D341Med (cell line): ENCODE measurements around the gene WRAP73.

Source experiments
- DNase-seq: peaks from one replicate; pipeline ENCODE4 v3.0.0; 2012; ENCODE audit warnings: low spot score

WRAP73 gene

GRCh38 chr1:3681898-3682806 is 32.2 kb upstream of the WRAP73 start:
- DNase-seq, result no peak

DNA sequence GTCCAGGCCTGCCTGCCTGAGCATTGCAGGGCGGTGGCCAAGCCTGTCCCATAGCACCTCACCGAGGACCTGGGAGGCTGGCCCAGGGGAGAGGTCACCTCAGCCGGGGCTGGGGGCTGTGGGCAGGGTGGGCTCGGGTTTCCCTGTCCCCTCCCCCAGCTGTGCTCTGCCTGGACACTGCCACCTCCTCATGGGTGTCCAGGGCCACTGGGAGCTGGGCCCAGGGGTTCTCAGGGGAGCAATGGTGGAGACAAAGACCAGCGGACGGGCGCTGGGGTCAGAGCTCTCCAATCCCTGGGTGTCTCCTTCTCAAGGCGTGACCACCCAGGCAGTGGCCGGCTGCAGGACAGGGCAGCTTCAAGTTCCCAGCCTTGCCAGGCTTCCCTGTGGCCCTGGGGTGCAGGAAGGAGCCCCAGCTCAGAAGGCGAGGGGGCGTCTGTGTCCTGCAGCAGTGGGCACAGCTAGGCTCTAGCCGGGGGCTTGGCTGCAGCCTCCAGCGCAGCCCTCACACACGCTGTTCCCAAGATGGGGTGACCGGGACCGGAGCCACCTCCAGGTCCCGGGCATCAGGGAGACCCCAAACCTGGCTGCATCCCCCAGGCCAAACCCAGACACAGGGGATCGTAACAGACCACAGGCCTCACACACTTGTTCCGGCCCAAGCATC is 31.5 kb upstream of the WRAP73 start:
- DNase-seq, result no peak

- DNase-seq, result no peak
These were observed 30.8 kb upstream of the WRAP73 start for GRCh38 chr1:3680488-3681230.

DNA sequence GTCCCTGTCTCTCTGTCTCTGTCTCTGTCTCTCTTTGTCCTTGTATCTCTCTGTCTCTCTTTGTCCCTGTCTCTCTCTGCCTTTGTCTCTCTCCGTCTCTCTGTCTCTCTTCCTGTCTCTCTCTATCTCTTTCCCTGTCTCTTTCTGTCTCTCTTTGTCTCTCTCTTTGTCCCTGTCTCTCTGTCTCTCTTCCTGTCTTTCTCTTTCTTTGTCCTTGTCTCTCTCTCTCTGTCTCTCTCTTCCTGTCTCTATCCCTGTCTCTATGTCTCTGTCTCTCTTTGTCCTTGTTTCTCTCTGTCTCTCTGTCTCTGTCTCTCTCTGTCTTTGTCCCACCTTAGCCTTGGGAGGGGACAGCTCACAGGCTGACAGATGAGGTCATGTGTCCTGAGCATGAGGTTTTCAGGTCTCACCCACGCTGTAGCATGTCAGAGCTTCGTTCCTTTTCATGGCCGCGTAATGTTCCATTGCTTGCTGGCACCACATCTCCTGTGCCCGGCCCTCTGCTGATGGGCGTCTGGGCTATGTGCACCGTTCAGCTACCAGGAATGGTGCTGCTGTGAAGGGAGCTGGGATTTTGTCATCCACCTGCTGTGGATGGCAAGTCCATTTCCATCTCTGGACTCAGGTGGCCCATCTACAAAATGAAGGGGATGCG is 30.0 kb upstream of the WRAP73 start:
- no peak for DNase-seq

DNA sequence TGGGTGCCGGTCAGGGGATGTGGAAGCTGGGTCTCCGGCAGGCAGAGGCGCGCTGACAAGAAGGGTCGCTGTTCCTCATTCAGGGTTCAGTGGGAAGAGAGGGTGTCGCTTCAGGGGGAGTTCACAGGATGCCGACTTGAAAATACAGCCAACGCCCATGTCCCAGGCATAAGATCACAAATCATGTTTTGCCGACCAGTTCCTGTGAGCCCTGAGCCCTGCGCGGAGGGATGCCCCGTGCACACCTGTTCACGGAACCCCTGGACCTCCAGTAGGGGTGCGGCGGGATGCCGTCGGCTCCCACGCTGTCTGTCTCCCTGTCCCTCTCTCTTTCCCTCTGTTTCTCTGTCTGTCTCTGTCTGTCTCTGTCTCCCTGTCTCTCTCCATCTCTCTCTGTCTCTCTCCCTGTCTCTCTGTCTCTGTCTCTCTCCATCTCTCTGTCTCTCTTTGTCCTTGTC is 29.2 kb upstream of the WRAP73 start:
- no peak for DNase-seq

DNA sequence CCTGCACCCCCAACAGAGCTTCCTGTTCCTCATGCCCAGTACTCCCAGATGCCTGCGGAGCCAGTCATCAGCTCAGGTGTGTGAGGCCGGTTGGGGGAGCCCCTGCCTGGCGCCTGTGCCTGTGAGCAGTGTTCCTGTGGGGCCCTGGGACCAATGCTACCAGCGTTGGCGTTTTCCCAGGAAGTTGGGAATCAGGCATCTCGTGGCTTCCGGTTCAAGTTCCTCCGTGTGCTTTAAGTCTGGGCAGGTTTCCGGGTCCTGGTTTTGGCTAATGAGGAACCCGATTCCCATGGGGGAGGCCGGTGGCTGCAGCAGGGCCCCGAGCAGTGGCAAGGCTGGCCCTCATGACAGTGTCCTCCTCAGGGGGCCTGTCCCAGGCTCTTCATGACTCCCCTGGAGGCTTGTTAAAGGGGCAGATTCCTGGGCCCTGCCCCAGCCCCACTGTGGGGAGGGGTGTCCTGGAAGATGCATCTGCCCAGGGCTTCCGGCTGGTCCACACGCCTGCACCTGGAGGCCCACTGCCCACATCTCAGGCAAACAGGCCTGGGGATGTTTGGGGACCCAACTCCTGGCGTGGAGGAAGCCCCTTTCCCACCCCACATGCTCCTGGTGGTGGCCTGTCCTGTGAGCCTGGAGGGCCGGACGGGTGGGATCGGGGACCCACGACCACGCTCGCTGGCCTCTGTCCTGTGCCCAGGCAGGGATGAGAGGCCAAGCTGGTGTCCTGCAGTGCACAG is 28.6 kb upstream of the WRAP73 start:
- no peak for DNase-seq

DNA sequence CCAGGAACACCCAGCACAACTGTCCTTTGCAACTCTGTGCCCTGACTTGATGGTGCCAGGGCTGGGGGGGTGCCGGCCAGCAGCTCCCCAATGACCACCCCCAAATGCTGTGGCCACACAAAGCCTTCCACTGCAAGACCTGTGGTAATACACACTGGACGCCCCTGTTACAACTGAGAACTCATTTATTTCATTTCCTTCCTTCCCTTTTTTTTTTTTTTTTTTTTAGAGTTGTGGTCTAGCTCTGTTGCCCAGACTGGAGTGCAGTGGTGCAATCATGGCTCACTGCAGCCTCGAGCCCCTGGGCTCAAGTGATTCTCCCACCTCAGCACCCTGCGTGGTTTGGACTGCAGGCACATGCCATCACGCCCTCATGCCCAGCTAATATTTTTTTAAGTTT is 27.6 kb upstream of the WRAP73 start:
- no peak for DNase-seq

DNA sequence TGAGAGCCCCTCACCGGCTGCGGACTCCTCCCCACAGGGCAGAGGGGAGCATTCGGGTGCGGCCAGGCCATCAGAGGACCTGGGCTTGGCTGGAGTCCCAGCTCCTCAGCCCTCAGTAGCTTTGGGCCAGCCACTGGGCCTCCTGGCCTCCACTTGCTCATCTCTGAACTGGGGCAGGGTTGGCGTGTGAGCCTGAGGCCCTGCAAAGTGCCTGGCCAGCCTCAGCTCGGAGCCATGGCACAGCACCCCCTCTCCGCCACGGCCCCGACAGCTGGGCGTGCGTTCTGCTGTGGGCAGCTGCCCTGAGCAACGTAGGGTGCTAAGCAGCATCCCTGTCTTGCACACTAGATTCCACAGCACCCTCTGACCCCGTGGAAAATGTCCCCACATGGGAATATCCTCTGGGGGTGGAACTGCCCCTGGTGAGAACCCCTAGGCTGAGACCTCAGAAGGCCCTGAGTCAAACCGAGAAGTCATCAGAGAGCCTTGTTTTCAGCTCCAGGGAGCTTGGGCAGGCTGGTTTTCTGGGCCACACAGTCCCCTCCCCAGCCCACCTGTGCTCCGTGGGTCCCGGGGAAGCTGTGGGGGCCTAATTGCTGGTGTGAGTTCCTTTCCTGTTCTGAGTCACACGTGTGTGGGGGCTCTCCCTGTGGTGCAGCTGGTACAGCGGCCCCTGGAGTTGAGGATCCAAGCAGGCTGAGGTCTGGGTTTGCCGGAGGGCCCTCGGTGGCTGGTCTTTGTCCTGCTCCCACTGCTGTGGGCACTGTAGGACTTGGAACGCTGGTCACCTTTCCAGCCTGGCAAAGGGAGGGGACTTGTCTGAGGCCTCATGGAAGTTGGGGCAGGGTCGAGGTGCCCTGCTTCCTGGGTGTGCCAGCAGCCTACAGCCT is 26.9 kb upstream of the WRAP73 start:
- DNase-seq, result no peak

DNA sequence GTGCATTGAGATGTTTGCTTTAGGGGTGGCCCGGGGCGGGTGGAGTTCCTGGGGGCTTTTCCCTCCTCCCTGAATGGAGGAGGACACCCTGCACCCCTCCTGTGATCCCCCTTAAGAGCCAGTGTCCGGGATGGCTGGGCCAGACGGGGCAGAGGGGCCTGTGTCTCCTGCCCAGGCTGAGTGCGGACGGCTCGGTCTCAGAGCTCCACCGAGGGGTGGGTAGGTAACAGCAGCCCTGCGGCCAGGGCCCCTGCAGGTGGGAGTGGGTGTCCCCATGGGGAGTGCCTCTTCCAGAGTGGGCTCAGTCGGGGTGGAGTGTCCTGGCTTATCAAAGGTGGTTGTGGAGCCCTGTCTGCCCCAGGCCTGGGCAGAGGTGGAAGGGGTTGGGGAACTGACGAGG is 25.5 kb upstream of the WRAP73 start:
- no peak for DNase-seq

DNA sequence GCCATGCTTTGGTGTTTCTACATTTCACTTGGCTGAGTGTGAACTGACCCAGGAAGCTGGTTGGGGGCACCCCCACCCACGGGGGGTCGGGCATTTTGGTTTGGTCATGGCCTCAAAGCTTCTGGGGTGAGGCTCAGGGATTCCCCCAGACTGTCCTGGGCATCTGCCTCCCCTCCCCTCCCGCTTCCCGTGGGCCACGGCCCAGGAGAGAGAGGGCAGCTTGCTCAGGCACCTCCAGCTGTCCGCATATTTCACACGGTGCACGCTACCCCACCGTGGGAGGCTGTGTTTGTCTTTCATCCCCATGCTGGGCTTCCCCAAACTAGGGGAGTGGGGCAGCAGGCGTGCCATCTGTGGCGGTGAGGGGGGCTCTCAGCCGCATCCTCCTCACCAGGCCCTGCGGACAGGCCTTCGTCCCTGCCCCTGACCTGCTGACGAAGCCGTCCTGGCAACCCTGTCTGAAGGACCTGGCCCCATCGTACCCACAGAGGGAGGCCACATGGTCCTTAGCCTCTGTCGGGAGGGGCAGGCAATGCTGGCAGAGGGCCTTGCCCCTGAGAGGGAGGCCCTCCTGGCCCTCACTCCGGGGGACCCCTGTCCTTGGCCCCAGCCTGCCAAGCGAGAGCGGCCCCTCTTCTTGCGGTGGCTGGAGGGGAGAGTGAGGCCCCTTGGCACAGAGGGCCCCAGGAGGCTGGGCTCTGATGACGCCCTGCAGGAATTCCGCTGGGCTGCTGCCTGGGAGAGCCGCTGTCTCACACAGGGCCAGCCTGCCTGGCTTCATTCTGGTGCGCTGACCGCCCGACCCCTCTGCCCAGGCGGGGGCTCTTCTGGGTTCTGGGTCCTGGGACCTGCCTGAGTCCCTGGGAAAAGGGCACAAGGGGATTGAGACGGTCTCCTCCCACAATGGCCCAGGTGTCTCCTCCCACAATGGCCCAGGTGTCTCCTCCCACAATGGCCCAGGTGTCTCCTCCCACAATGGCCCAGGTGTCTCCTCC is 24.5 kb upstream of the WRAP73 start:
- DNase-seq, result no peak

DNA sequence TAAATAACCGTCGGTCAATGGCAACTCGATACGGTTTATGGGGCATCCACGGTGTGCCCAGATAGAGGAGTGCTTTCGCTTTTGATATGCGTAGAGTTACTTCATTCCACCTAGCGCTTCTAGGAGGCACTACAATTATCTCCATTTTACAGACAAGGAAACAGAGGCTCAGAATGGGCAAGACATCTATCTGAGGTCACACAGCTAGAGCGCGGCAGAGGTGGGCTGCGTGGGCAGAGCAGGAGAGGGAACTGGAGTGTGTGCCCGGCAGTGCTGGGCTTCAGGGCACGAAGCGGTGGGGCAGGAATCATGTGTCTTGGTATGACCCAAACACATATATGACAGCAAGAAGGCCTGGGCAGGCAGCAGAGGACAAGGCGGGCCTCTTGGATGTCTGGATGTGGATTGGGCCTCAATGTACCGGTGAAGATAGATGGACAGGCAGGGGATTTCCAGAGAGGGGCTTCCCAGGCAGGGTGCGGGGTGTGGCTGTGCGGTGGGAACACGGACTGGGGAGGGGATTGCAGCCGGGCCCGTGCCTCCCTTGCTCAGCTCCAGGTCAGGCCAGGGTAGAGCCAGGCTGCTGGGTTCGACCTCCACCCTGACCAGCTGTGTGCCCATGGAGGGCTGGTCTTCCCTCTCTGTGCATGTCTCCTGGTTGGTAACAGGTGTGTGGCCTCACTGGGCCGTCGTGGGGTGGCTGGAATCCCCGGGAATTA is 23.6 kb upstream of the WRAP73 start:
- DNase-seq, result no peak

DNA sequence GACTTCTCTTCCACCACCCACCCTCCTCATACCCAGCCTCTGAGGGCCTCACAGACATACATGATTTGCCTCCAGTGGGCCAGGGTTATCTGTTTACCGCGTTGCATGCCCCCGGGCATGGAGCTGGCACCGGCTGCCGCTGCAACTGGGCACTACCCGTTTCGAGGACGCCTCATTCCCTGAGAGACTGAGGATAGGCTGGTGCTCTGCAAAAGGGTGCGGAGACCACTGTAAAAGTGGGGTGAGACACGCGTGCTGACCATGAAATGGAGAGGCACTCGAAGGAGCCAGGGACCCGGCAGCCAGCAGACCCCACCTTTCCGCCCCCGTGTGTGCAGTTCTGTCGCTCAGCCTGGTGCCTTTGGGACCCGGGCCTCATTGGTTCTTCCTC is 23.1 kb upstream of the WRAP73 start:
- DNase-seq, result no peak

GRCh38 chr1:3672231-3672970 is 22.5 kb upstream of the WRAP73 start:
- no peak for DNase-seq

DNA sequence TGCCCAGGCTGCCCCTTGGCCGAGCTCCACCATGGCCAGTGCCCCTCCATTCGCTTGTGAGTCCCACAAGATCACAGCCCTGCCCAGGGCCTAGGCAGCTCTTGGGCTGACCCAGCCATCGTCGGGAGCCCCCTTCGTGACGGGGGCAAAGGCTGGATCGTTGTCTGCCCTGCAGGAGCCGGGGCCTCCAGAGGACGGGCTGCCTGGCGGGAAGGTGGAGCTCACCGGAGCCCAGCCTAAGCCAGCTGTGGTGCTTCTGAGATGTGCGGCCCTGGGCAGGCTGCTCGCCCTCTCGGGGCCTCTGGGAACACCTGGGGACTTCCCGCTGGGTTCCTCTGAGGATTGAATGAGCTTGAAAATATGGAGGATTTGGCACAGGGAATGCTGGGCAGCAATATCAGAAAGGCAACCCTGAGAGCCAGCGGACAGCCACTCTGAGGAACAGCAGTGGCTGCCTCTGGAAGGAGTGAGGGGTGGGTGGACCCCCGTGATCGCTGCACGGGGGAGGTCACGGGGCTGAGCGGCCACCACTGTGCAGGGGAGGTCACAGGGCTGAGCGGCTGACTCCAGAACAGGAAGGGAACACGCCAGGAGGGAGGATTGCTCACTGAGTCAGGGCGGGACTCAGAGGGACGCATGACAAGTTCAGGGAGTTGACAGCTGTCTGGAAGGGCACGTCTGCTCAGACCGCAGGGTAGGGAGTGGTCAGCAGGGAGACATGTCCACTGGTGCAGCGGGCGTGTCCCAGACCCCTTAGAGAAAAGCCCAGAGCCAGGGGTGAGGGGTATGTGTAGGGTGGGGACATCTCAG is 21.7 kb upstream of the WRAP73 start:
- no peak for DNase-seq

DNA sequence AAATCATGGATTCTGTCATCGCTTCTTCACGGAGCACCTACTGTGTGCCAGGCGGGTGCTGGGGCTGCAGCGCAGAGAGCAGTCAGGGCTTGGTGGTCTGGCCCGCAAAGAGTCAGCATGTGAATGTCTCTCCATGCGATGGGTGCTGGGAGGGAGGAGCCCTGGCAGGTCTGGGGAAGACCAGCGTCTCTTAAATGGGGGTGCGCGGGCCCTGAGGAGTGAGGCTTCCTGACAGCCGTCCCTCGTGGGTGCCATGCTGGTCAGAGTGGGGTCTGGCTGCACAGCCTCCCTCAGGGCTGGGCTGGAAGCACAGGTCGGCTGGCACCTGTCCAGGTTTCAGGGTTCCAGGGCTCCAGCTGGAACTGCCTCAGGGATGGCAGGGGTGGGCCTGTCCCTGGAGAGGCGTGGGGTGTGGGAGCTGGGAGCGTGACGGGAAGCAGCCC is 20.9 kb upstream of the WRAP73 start:
- DNase-seq, result no peak

DNA sequence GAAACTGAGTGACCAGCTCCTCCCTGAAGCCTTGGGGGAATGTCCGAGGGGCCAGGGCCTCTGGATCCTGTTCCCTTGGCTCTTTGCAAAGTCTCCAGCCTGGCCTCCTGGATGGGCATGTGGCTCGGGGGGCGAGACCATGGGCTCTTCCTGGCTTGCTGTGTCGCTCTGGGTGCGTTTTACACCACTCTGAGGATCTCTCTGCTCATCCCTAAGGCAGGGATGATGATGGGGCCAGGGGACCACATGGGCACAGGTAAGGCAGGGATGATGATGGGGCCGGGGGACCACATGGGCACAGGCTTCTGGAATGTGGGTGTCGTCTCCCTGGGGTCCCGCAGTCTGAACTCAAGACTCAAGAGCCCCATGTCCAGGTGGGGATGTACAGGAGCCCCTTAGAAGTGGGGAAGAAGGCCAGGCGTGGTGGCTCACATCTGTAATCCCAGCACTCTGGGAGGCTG is 20.1 kb upstream of the WRAP73 start:
- no peak for DNase-seq

GRCh38 chr1:3669421-3669821 is 19.5 kb upstream of the WRAP73 start:
- no peak for DNase-seq
